Adipocyte (in vitro differentiated cells): ENCODE results near the gene ILKAP.

Experiments used
- DNase-seq: peaks from one replicate; pipeline ENCODE4 v3.0.0-alpha.2; 2015; ENCODE audit warnings: low read depth
- H3K27me3 ChIP-seq: replicated peaks from 2 replicates; pipeline ENCODE4 v1.7.0; 2013; ENCODE audit warnings: mild to moderate bottlenecking, low read length, moderate library complexity; ENCODE audit not compliant: control insufficient read depth, insufficient read depth
- H3K36me3 ChIP-seq: 2 replicates; pipeline ENCODE4 v1.7.0; 2013; ENCODE audit warnings: low read length, mild to moderate bottlenecking, moderate library complexity; ENCODE audit not compliant: control insufficient read depth, insufficient read depth, severe bottlenecking
- H3K4me1 ChIP-seq: 2 replicates; pipeline ENCODE4 v1.7.0; 2013; ENCODE audit warnings: mild to moderate bottlenecking, low read length, moderate library complexity; ENCODE audit not compliant: control insufficient read depth, insufficient read depth
- H3K4me3 ChIP-seq: 2 replicates; pipeline ENCODE4 v1.7.0; 2013; ENCODE audit warnings: mild to moderate bottlenecking, low read length, moderate library complexity
- H3K9ac ChIP-seq: 2 replicates; pipeline ENCODE4 v1.7.0; 2013; ENCODE audit warnings: mild to moderate bottlenecking, low read length, moderate library complexity
- H3K9me3 ChIP-seq: 2 replicates; pipeline ENCODE4 v1.7.0; 2013; ENCODE audit warnings: mild to moderate bottlenecking, low read length, moderate library complexity; ENCODE audit not compliant: control insufficient read depth

Gene ILKAP

GRCh38 chr2:238161291-238162051 lies 42.0 kb downstream of the ILKAP start:
- Histone ChIP-seq H3K9ac (no peak overlapping the region), H3K27me3 (no peaks in the 10 kb centered on the region)
- DNase-seq: no peak

GRCh38 chr2:238160206-238161129 lies 43.0 kb downstream of the ILKAP start:
- H3K4me1 ChIP-seq: peaks cover 9% of the 10 kb centered on the region
- H3K27me3 ChIP-seq: no peaks in the 10 kb centered on the region
- H3K36me3 ChIP-seq: no peaks in the 10 kb centered on the region
- no peak for DNase-seq
- peak overlapping the region; percentile 64 for H3K9ac ChIP-seq
- H3K4me3 ChIP-seq: no peak overlapping the region
- no peaks in the 10 kb centered on the region for H3K9me3 ChIP-seq

More at GRCh38 chr2:238161291-238162051, 42.0 kb downstream of the ILKAP start:
- Histone ChIP-seq H3K4me1 (peaks cover 9% of the 10 kb centered on the region), H3K36me3 (no peaks in the 10 kb centered on the region), H3K9me3 (no peaks in the 10 kb centered on the region), H3K4me3 (no peak overlapping the region)

- H3K27me3 ChIP-seq: no peaks in the 10 kb centered on the region
- H3K36me3 ChIP-seq: no peaks in the 10 kb centered on the region
- no peak for DNase-seq
- H3K4me1 ChIP-seq: peaks cover 9% of the 10 kb centered on the region
- peak overlapping the region; percentile 64 for H3K9ac ChIP-seq
- H3K9me3 ChIP-seq: no peaks in the 10 kb centered on the region
- H3K4me3 ChIP-seq: peak overlapping the region; percentile 70
These were observed 43.8 kb downstream of the ILKAP start for GRCh38 chr2:238159661-238160205.

GRCh38 chr2:238159071-238159539 lies 44.4 kb downstream of the ILKAP start:
- H3K4me1 ChIP-seq: peaks cover 9% of the 10 kb centered on the region
- no peaks in the 10 kb centered on the region for H3K36me3 ChIP-seq
- DNase-seq: peak; percentile 46
- no peaks in the 10 kb centered on the region for H3K27me3 ChIP-seq
- H3K4me3 ChIP-seq: peak overlapping the region; percentile 70
- H3K9me3 ChIP-seq: peaks cover 4% of the 10 kb centered on the region
- H3K9ac ChIP-seq: peak overlapping the region; percentile 64

- peaks cover 9% of the 10 kb centered on the region for H3K4me1 ChIP-seq
- no peaks in the 10 kb centered on the region for H3K36me3 ChIP-seq
- H3K9me3 ChIP-seq: peaks cover 4% of the 10 kb centered on the region
- DNase-seq: peak; percentile 84
- no peaks in the 10 kb centered on the region for H3K27me3 ChIP-seq
- peak within 1 kb of the TSS; percentile 64 for H3K9ac ChIP-seq
- peak within 1 kb of the TSS; percentile 70 for H3K4me3 ChIP-seq
These were observed 44.9 kb downstream of the ILKAP start, which contains the start of gene ERFE for GRCh38 chr2:238158509-238159070. Gene ERFE (plus strand): TSS chr2:238158970. CDS start chr2:238159008, 38 bp downstream.

GRCh38 chr2:238158018-238158508 lies 45.4 kb downstream of the ILKAP start:
- DNase-seq: no peak
- no peaks in the 10 kb centered on the region for H3K36me3 ChIP-seq

GRCh38 chr2:238157506-238158017 lies 45.9 kb downstream of the ILKAP start:
- Histone ChIP-seq H3K9me3 (peaks cover 4% of the 10 kb centered on the region), H3K9ac (no peak overlapping the region), H3K36me3 (no peaks in the 10 kb centered on the region), H3K27me3 (no peaks in the 10 kb centered on the region), H3K4me3 (no peak overlapping the region), H3K4me1 (peaks cover 3% of the 10 kb centered on the region)
- no peak for DNase-seq

More at GRCh38 chr2:238158018-238158508, 45.4 kb downstream of the ILKAP start:
- Histone ChIP-seq H3K4me1 (peaks cover 6% of the 10 kb centered on the region), H3K9ac (no peak overlapping the region), H3K27me3 (no peaks in the 10 kb centered on the region), H3K9me3 (peaks cover 4% of the 10 kb centered on the region), H3K4me3 (no peak overlapping the region)

- Histone ChIP-seq H3K36me3 (no peaks in the 10 kb centered on the region), H3K27me3 (no peaks in the 10 kb centered on the region), H3K4me1 (peaks cover 3% of the 10 kb centered on the region), H3K9me3 (peaks cover 4% of the 10 kb centered on the region), H3K9ac (no peak overlapping the region), H3K4me3 (no peak overlapping the region)
- peak; percentile 45 for DNase-seq
These were observed 47.5 kb downstream of the ILKAP start for GRCh38 chr2:238155761-238156694.

GRCh38 chr2:238155051-238155760 lies 48.3 kb downstream of the ILKAP start:
- Histone ChIP-seq H3K9ac (no peak overlapping the region), H3K9me3 (peaks cover 4% of the 10 kb centered on the region), H3K27me3 (no peaks in the 10 kb centered on the region), H3K4me1 (peaks cover 3% of the 10 kb centered on the region), H3K36me3 (no peaks in the 10 kb centered on the region), H3K4me3 (no peak overlapping the region)
- peak; percentile 89 for DNase-seq
